Measurements from ENCODE around the gene CDYL2.

DNA sequence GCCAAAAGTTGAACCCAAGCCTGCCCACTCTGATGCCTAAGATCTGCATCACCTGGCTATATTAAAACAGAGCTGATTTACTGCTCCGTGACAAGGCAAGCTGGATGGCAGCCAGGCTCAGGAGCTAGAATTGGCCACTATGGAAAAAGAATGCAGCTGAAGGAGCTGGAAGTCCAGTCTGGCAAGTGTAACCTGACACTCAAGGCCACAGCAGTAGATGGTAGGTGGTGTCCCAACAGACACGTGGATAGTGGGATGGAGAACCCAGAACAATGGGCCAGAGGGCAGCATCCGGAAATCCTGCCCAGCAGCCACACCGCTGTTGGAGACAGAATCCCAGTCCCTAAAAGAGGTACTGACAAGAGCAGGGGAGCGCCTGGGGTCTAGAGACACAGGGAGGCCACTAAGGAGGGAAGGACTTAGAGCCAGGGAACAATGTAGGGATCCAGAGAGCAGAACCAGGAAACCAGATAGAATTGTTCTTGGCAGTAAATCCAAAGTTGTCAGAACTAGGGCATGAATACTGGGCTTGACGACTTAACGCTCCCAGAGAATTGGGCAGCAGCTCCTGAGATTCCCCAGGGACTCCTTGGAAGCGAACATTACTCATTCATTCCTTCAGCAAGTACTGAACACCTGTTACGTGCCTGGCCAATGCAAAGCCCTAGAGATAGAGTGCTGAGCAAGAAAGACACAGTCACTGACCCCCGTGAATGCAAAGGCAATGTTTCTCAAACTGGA lies 85.7 kb downstream of the CDYL2 start:
- TF ChIP-seq, protein P1, sequence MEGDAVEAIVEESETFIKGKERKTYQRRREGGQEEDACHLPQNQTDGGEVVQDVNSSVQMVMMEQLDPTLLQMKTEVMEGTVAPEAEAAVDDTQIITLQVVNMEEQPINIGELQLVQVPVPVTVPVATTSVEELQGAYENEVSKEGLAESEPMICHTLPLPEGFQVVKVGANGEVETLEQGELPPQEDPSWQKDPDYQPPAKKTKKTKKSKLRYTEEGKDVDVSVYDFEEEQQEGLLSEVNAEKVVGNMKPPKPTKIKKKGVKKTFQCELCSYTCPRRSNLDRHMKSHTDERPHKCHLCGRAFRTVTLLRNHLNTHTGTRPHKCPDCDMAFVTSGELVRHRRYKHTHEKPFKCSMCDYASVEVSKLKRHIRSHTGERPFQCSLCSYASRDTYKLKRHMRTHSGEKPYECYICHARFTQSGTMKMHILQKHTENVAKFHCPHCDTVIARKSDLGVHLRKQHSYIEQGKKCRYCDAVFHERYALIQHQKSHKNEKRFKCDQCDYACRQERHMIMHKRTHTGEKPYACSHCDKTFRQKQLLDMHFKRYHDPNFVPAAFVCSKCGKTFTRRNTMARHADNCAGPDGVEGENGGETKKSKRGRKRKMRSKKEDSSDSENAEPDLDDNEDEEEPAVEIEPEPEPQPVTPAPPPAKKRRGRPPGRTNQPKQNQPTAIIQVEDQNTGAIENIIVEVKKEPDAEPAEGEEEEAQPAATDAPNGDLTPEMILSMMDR (IDR thresholded peaks at IDR 0.05) = no peak
- TF ChIP-seq POLR2A (IDR thresholded peaks at IDR 0.05) = no peak
